A673 (cell line): ENCODE data around the gene GHRHR. TPM values are rescaled to one million over a fixed set of nuclear protein-coding genes. Genes with fewer than 3 reads are reported as not detected.

Source experiments
- BruUV-seq: library from RNA; stranded (reverse); fragments of 400-500 nt; replicated peaks from 2 replicates; lab custom pipeline; 2021; lab: Mats Ljungman, UMichigan
- CTCF ChIA-PET: fragments of 300-600 bp; sonication (Branson Sonifier 250); formaldehyde crosslinking; loops from one replicate; lab custom pipeline; 2022; ENCODE audit warnings: antibody characterized with exemption; lab: Charles Lee
- POLR2A ChIA-PET: fragments of 300-600 bp; sonication (Branson Sonifier 250); formaldehyde crosslinking; loops from one replicate; lab custom pipeline; 2022; ENCODE audit warnings: antibody characterized with exemption; ENCODE audit not compliant: low non-redundant PET; lab: Charles Lee
- DNase-seq: peaks from one replicate; pipeline ENCODE4 v3.0.0-alpha.2; 2015; ENCODE audit warnings: low spot score
- H3K27ac ChIP-seq: fragments of 200-600 bp; sonication (generic); 2 replicates; pipeline ENCODE4 v1.5.1; 2016; ENCODE audit warnings: mixed run types, low read depth, mild to moderate bottlenecking, mixed read lengths, antibody characterized with exemption, low read length; ENCODE audit not compliant: poor library complexity, severe bottlenecking
- H3K27me3 ChIP-seq: fragments of 200-600 bp; sonication (generic); replicated peaks from 2 replicates; pipeline ENCODE4 v1.6.1; 2017; ENCODE audit warnings: mixed run types, low read depth, mild to moderate bottlenecking, mixed read lengths, antibody characterized with exemption, low read length; ENCODE audit not compliant: insufficient read depth, poor library complexity
- H3K36me3 ChIP-seq: fragments of 200-600 bp; sonication (generic); 2 replicates; pipeline ENCODE4 v1.6.1; 2016; ENCODE audit warnings: mixed run types, mild to moderate bottlenecking, mixed read lengths, antibody characterized with exemption, low read length; ENCODE audit not compliant: insufficient read depth, poor library complexity, severe bottlenecking
- H3K4me1 ChIP-seq: fragments of 200-600 bp; sonication (generic); 2 replicates; pipeline ENCODE4 v1.6.1; 2017; ENCODE audit warnings: mixed run types, mild to moderate bottlenecking, mixed read lengths, antibody characterized with exemption, low read length; ENCODE audit not compliant: insufficient read depth, poor library complexity, severe bottlenecking
- H3K4me3 ChIP-seq: fragments of 200-600 bp; sonication (generic); 2 replicates; pipeline ENCODE4 v1.5.1; 2016; ENCODE audit warnings: low read depth, mixed run types, mild to moderate bottlenecking, mixed read lengths, low read length; ENCODE audit not compliant: poor library complexity, severe bottlenecking
- H3K9me3 ChIP-seq: fragments of 200-600 bp; sonication (generic); 2 replicates; pipeline ENCODE4 v1.6.1; 2016; ENCODE audit warnings: mixed run types, low read depth, mild to moderate bottlenecking, mixed read lengths, antibody characterized with exemption, low read length; ENCODE audit not compliant: poor library complexity, severe bottlenecking
- EZH2 ChIP-seq: fragments of 200-600 bp; sonication (generic); IDR thresholded peaks from 2 replicates; pipeline ENCODE4 v1.6.1; 2017; ENCODE audit warnings: borderline replicate concordance, low read depth, mild to moderate bottlenecking, mixed read lengths, antibody characterized with exemption, low read length; ENCODE audit not compliant: poor library complexity, severe bottlenecking
- intact Hi-C: fragments of 100-400 bp; cut with micrococcal nuclease; formaldehyde crosslinking; loops from one replicate; pipeline ENCODE4 v1.10.0; 2022; ENCODE audit not compliant: unreplicated experiment
- total RNA-seq: library from RNA; stranded (reverse); gene quantifications from 2 replicates; pipeline ENCODE4 v1.2.3, GENCODE V29; 2021
- TF ChIP-seq, protein P1 (sequence below): fragments of 300-800, 200-600 bp; sonication (generic); conservative IDR thresholded peaks from 2 replicates; pipeline ENCODE4 v1.5.1; 2017; ENCODE audit warnings: low read depth, mild to moderate bottlenecking, antibody characterized with exemption, low read length, moderate library complexity, mixed read lengths

Gene GHRHR
- total RNA-seq, 1 experiment from 2014 or later = not detected

GRCh38 chr7:30968294-30968693 is 4.5 kb downstream of the GHRHR start:
- Histone ChIP-seq H3K9me3 (no peaks in the 10 kb centered on the region), H3K27me3 (peaks cover 8% of the 10 kb centered on the region), H3K4me1 (no peaks in the 10 kb centered on the region), H3K27ac (no peak overlapping the region), H3K36me3 (no peaks in the 10 kb centered on the region), H3K4me3 (no peak overlapping the region)
- ChIA-PET CTCF (no interaction called here), POLR2A (no interaction called here)
- TF ChIP-seq, protein P1, sequence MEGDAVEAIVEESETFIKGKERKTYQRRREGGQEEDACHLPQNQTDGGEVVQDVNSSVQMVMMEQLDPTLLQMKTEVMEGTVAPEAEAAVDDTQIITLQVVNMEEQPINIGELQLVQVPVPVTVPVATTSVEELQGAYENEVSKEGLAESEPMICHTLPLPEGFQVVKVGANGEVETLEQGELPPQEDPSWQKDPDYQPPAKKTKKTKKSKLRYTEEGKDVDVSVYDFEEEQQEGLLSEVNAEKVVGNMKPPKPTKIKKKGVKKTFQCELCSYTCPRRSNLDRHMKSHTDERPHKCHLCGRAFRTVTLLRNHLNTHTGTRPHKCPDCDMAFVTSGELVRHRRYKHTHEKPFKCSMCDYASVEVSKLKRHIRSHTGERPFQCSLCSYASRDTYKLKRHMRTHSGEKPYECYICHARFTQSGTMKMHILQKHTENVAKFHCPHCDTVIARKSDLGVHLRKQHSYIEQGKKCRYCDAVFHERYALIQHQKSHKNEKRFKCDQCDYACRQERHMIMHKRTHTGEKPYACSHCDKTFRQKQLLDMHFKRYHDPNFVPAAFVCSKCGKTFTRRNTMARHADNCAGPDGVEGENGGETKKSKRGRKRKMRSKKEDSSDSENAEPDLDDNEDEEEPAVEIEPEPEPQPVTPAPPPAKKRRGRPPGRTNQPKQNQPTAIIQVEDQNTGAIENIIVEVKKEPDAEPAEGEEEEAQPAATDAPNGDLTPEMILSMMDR = no peak
- no peak for TF ChIP-seq EZH2
- no peak for DNase-seq
- BruUV-seq = no TSS peak
- intact Hi-C loops = no loop called here

- Histone ChIP-seq H3K4me3 (no peak overlapping the region), H3K36me3 (no peaks in the 10 kb centered on the region), H3K9me3 (no peaks in the 10 kb centered on the region), H3K4me1 (no peaks in the 10 kb centered on the region), H3K27ac (no peak overlapping the region), H3K27me3 (peaks cover 10% of the 10 kb centered on the region)
- ChIA-PET POLR2A (no interaction called here), CTCF (no interaction called here)
- intact Hi-C loops = no loop called here
- BruUV-seq = no TSS peak
- TF ChIP-seq, protein P1 = no peak
- no peak for TF ChIP-seq EZH2
- no peak for DNase-seq
Observed at GRCh38 chr7:30968747-30969603, 5.2 kb downstream of the GHRHR start.

- intact Hi-C loops = no loop called here
- CTCF ChIA-PET = no interaction called here
- DNase-seq = no peak
- no TSS peak for BruUV-seq
- Histone ChIP-seq H3K27me3 (peaks cover 10% of the 10 kb centered on the region), H3K9me3 (no peaks in the 10 kb centered on the region), H3K4me3 (no peak overlapping the region), H3K27ac (no peak overlapping the region), H3K4me1 (no peaks in the 10 kb centered on the region), H3K36me3 (no peaks in the 10 kb centered on the region)
- POLR2A ChIA-PET = no interaction called here
- TF ChIP-seq, protein P1 = no peak
- no peak for TF ChIP-seq EZH2
Observed at GRCh38 chr7:30969604-30969970, 5.8 kb downstream of the GHRHR start.
